LHCN-M2 (cell line): ENCODE results near the gene MYO10. TPM values are rescaled to one million over a fixed set of nuclear protein-coding genes. Genes with fewer than 3 reads are reported as not detected.
"Not testable (repeated sequence)": the region's sequence is repeated elsewhere in the genome, so short reads cannot be mapped to it uniquely, and the experiment has no call there.

Experiments used
- DNase-seq: peaks from one replicate; pipeline ENCODE4 v3.0.0-alpha.2; 2012; ENCODE audit warnings: low read depth
- total RNA-seq: library from RNA; depleted of rRNA; stranded (reverse); fragments of >200 nt; gene quantifications from 2 replicates; pipeline ENCODE4 v1.2.3, GENCODE V29; 2014

Gene MYO10
- total RNA-seq, 1 experiment from 2014 or later: 29.8 TPM

GRCh38 chr5:16718036-16718435, 218.1 kb downstream of the MYO10 start:
- not testable (repeated sequence) for DNase-seq

DNA sequence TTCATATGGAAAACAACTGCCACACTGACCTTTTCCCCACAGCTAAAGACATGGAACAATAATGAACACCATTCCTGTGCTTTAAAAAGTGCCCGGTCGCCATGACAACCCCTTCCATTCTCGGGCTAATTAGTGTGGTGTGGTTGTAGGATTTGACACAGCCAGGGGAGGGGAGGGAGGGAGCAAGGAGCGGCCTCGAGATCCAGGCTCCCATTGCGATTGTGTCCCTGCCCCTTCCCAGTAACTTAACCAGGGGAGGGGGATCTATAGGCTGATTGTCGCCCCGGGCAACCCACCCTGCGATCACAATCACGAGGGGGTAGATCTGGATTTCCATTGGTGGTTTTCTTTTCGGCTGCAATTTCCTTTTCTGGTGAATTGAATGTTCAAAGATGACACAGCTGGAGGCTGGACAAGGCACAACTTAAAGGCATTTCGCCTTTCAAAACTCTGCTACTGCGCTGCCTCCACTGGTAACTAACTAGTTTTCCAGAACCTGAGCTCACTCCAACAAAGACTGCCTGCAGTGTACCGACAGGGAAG, 222.6 kb downstream of the MYO10 start:
- peak; percentile 12 for DNase-seq

DNA sequence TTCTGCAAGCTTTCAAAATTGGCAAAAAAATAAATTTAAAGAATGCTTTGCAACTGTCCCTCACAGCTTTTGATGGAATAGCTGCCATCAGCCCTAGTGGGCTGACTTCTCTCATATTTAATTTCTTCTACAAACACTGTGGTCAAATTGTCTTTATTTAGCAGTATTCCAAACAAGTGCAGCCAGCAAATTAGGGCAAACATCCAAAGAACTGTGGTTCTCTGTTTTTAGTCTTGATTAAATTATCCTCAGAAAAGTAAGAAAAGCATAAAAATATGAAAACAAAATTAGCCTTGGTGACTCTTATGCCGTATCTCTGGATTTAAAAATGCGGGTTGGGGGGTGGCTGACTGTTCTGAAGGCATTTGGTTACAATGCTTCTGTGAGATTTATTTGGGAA, 223.5 kb downstream of the MYO10 start:
- DNase-seq: peak; percentile 25

DNA sequence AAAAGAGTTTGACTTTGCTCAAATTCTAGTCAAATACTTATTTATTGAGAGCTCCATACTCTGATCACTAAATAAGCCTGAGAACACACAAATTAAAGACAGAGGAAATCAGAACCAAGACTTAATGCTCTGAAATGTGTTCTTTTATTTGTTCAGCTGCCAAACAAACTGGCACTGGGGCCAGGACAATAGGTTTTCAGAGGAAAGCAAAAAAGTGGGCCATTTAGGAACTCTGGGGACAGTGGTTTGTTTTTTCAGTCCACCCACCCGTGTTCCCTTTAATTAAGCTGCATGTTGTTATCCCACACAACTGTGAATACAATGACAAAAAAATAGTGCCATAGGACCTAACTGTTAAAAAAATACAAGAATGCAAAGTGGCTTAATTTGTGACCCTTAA, 223.9 kb downstream of the MYO10 start:
- DNase-seq: peak; percentile 55

GRCh38 chr5:16709691-16710433, 226.2 kb downstream of the MYO10 start:
- DNase-seq: no peak

DNA sequence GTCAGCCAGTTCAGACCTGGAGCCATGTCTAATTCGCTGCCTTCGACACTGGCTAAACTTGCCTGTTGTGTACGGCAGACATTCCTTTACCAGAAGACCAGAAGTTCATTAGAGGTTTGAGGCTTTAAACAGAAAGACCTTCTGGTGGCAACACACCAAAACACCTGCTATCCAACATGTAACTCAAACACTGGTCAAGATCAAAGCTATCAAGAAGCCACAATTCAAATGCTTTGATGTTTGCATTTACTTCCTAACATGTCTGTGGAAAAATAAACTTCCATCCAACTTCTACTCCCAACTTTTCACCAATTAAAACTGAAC, 228.3 kb downstream of the MYO10 start:
- no peak for DNase-seq

DNA sequence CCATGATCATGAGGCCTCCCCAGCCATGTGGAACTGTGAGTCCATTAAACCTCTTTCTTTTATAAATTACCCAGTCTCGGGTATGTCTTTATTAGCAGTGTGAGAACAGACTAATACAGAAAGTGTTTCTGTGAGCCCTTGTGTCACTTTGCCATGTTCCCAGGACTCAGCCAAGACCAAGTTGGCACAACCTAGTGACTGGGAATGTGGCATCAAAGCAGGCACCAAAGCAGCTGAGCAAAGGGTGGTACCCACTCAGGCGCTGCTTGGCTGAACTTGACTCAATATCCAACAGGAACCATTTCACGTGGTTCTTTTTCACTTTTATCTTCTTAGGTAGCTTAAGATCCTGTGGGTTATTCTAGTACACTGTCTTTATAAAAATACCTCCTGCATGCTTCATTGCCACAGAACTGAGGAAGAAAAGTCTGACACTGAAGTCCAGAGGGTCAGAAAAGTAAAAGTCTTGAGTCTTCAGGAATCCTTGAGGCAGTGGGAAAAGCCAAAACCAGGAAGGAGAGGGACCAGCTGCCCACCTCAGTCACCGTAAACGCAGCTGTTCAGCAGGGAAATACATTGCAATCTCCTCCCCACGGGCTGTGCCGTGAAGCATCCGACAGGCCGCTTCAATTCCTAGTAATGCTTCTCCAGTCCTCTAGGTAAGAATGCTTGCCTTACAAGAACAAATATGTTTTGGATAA, 228.8 kb downstream of the MYO10 start:
- peak; percentile 36 for DNase-seq

DNA sequence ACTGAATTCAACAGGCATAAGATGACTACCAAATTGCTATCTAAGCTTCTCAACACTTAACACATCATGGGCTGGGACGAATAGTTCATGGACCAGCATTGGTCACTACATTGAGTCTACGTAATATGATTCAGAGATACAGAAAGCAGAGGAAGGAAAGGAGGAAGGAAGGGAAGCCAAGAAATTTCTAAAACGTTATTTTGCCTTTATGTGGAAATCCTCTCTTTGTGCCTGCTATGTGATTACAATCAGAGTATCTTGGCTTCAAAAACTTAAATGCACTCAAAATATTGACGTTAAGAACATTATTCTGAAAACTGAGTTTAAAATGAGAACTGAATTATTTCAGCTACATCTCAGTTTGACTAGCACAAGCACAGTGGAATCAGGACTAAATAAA, 231.1 kb downstream of the MYO10 start:
- DNase-seq: no peak

DNA sequence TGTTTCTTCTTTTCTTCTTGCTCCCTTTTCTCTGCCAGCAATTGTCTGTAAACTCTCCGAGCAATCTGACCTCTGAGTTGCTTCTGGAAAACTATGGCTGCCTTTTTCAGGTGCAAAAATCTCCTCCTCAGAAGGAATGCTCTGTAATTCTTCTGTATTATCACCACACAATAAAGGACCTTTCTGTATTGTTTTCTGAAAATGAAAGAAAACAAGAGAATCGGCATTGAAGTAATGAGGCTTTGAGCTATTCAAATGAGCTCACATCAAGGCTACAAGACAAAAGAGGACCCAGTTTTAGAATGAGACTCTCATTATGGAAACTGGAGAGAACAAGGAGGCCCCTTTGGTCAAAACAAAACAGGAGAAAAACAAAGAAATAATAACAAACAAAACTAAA, 233.1 kb downstream of the MYO10 start:
- no peak for DNase-seq

- DNase-seq: no peak
Measured at GRCh38 chr5:16701134-16702099, 234.7 kb downstream of the MYO10 start.

DNA sequence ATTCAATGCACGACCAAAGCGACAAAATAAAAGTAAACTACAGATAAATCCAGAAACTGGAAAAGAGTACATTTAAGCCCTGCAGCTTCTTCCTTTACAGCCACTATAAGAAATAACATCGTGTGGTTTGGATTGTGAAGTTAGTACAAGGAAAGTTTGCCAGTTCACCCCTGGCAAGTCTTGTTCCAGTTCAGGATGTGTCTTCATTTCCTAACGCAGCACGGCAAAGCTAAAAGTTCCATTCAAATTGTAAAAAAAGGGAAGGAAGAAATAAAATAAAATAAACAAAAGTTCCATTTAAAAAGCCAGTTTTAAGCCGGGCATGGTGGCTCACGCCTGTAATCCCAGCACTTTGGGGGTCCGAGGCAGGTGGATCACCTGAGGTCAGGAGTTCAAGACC, 236.0 kb downstream of the MYO10 start:
- DNase-seq: no peak

DNA sequence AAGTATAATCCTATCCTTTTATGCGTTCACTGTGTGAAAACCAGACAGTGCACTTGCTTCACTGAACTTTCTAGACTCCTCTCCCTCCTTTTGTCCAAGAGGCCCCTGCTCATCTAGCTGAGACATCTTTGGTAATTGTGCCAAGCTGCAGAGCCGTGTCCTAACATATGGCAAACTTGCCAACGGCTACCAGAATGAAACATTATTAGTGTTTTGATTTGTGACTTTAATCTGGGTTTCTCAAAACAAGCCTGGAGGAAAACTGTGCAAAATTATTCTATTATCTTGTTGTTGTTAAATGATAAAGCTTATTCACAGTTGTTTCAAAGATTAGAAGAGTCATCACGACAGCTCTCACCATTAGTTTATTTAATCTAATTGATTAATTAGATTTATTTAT, 240.3 kb downstream of the MYO10 start:
- DNase-seq: no peak

GRCh38 chr5:16693879-16694278, 242.2 kb downstream of the MYO10 start:
- peak; percentile 13 for DNase-seq

DNA sequence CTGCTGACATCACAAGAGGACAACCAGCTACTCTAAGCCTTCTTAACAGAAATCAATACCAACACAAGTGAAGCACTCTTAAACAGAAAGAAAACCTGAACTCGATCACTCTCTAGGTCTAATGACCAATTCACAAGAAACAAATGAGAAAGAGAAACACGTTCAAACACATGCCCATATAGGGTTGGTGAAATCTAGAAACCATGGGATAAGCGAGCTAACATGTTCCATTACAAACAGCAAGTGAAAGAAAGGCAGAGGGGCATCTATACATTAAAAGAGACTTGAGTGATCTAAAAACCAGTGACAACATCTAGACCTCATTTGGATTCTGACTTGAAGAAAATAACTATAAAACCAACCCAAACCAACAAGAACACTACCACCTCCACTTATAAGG, 244.4 kb downstream of the MYO10 start:
- no peak for DNase-seq

DNA sequence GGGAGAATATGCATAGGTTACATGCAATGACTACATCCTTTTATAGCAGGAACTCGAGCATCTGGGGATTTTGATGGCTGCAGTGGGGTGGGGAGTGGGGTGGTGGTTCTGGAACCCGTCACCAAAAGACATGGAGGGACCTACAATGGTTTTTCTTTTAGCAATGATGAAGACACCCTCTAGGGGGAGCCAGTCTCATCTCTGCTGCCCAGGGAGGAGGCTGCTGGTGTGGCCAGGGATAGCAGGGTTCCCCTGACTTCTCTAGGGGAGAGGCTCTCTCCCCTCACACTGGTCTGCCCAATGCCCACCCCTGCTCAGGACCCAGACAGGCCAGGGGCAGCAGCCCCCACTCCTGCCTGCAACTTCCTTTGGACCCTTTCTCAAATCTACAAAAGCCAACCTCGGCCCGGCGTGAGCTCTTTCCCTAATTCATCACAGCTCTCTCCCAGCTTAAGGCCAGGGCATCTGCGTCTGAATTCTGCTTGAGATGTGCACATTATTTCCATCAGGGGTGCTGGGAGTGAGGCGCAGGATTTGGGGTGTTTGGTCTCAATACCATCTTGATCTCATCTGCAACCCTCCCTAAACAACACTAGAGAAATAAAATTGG, 245.7 kb downstream of the MYO10 start:
- DNase-seq: peak; percentile 41

DNA sequence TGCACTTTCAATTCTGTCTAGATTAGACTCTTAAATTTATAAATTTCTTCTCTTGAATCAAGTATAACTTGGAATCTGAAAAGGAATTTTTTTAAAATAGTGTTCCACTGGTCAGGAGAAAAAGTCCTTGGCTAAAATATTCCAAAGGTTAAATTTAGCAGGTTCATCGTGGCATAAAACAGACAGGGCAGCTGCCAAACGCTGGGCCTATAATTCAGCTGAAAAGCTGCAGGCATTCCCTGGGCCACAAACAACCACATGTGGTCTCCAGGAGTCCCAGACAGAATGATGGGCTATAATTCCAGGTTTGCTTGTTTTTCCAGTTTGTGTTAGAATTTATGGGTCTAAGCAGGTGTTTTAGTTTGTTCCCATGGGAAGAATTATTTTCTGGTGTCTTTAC, 248.2 kb downstream of the MYO10 start:
- no peak for DNase-seq

DNA sequence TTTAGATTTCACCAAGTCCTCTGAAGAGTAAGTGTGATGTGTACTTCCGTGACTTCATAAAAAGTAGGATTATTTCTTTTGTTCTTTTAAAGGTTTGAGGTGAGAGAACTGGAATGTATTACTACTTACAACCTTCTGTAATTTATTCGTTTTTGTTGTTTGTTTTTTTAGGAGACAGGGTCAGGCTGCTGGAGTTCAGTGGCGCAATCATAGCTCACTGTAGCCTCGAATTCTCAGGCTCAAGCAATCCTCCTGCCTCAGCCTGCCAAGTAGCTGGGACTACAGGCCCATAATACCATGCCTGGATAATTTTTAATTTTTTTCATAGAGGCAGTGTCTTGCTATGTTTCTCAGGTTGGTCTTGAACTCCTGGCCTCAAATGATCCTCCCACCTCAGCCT, 251.0 kb downstream of the MYO10 start:
- DNase-seq: no peak

GRCh38 chr5:16681876-16682275, 254.2 kb downstream of the MYO10 start:
- no peak for DNase-seq

- DNase-seq: no peak
Measured at GRCh38 chr5:16679863-16680262, 256.2 kb downstream of the MYO10 start.

DNA sequence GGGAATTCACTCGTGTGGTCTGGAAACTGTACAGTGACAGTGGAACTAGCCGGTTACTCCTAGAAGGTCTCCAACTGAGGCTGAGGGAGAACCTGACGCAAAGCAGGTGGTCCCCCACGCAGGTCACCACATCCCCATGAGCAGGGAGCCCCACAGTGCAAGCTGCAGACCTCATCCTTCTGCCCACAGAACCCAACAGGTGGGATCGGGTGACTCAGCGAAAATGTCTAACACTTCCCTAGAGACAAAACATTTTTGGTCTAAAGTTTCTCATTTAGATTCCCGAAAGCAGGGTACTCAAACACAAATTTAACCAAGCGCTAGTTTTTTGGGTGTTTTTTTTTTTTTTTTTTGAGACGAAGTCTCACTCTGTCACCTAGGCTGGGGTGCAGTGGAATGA, 256.9 kb downstream of the MYO10 start:
- DNase-seq: no peak

- no peak for DNase-seq
Measured at GRCh38 chr5:16675806-16676205, 260.3 kb downstream of the MYO10 start.

DNA sequence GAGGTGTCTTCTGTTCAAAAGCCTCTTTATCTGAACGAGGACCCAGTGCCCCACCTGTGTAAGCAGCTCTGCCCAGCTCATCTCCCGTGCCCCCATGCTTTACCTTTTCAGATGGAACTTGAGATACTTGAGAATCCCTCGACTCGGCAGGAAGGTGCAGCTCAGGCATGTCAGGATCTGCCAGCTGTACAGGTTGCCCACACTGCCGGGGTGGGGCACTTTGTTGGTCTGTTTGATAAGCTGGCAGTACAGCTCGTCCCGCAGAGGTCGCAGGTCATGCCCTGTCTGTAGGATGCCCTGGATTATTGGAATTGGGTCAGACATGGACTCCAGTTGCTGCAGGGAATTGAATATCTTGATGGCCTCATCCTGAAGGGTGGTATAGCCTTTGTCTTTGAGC, 261.3 kb downstream of the MYO10 start:
- DNase-seq: no peak
